Measurements from ENCODE around the gene GON7.
"Not testable (repeated sequence)": the region's sequence is repeated elsewhere in the genome, so short reads cannot be mapped to it uniquely, and the experiment has no call there.

Gene GON7

GRCh38 chr14:93186466-93186865, 20.4 kb downstream of the GON7 start:
- DNase-seq (ENCODE audit: extremely low spot score), result no peak

GRCh38 chr14:93185349-93185720, 21.5 kb downstream of the GON7 start:
- CTCF ChIA-PET, result interaction anchor here (0.8 to 3.9 kb wide), 7 partner anchors 8 to 233 kb away, joined by 3 to 35 read pairs (median 5); partner anchors contain the start of genes GON7 and UBR7
- POLR2A ChIA-PET, result interaction anchor here (0.9 to 1.5 kb wide), 5 partner anchors 9 to 363 kb away, joined by 3 to 9 read pairs (median 4); partner anchors contain the start of genes GON7 and UBR7
- TF ChIP-seq CTCF (IDR thresholded peaks at IDR 0.05; ENCODE audit: control extremely low read depth, extremely low read depth, low read depth, missing control alignments), result no peak
- DNase-seq (ENCODE audit: extremely low spot score), result peak; percentile 20

More at GRCh38 chr14:93186466-93186865, 20.4 kb downstream of the GON7 start:
- POLR2A ChIA-PET, result no interaction called here
- no peak for TF ChIP-seq CTCF (IDR thresholded peaks at IDR 0.05; ENCODE audit: control extremely low read depth, extremely low read depth, low read depth, missing control alignments)
- CTCF ChIA-PET, result interaction anchor here (0.9 to 3.9 kb wide), 6 partner anchors 9 to 73 kb away, joined by 3 to 35 read pairs (median 4); partner anchors contain the start of genes GON7 and UBR7

- CTCF ChIA-PET, result interaction anchor here (0.8 to 3.9 kb wide), 8 partner anchors 9 to 233 kb away, joined by 3 to 35 read pairs (median 4); partner anchors contain the start of genes GON7 and UBR7
- peak; percentile 27 for TF ChIP-seq CTCF (IDR thresholded peaks at IDR 0.05; ENCODE audit: control extremely low read depth, extremely low read depth, low read depth, missing control alignments)
- DNase-seq (ENCODE audit: extremely low spot score), result peak; percentile 94
- POLR2A ChIA-PET, result interaction anchor here (0.9 to 1.5 kb wide), 5 partner anchors 9 to 363 kb away, joined by 3 to 9 read pairs (median 4); partner anchors contain the start of genes GON7 and UBR7
These were observed 22.2 kb downstream of the GON7 start, which contains the start of the genes LYSET and MOAP1 for GRCh38 chr14:93184391-93185348. Gene LYSET (plus strand): TSS chr14:93185317. CDS start chr14:93185406, 89 bp downstream. Gene MOAP1 (minus strand): TSS chr14:93184897. CDS start chr14:93184242, 655 bp downstream.

GRCh38 chr14:93183596-93184317, 23.1 kb downstream of the GON7 start:
- POLR2A ChIA-PET, result no interaction called here

GRCh38 chr14:93175492-93175891, 31.4 kb downstream of the GON7 start:
- POLR2A ChIA-PET, result interaction anchor here (2.5 kb wide), 1 partner anchor 10 kb away, joined by 5 read pairs; the partner anchor contains the start of genes LYSET and MOAP1
- no peak for TF ChIP-seq CTCF (IDR thresholded peaks at IDR 0.05; ENCODE audit: control extremely low read depth, extremely low read depth, low read depth, missing control alignments)
- DNase-seq (ENCODE audit: extremely low spot score), result no peak
- CTCF ChIA-PET, result interaction anchor here (0.9 to 8.0 kb wide), 4 partner anchors 31 to 223 kb away, joined by 4 to 38 read pairs (median 14); partner anchors contain the start of genes GON7 and UBR7

More at GRCh38 chr14:93183596-93184317, 23.1 kb downstream of the GON7 start:
- CTCF ChIA-PET, result interaction anchor here (1.3 to 3.2 kb wide), 6 partner anchors 10 to 232 kb away, joined by 4 to 21 read pairs (median 8); partner anchors contain the start of genes GON7 and UBR7
- DNase-seq (ENCODE audit: extremely low spot score), result no peak
- TF ChIP-seq CTCF (IDR thresholded peaks at IDR 0.05; ENCODE audit: control extremely low read depth, extremely low read depth, low read depth, missing control alignments), result no peak

- ChIA-PET POLR2A (interaction anchor here (2.5 kb wide), 1 partner anchor 10 kb away, joined by 5 read pairs; the partner anchor contains the start of genes LYSET and MOAP1), CTCF (interaction anchor here (0.7 to 8.0 kb wide), 4 partner anchors 12 to 222 kb away, joined by 3 to 38 read pairs (median 14); partner anchors contain the start of genes GON7 and UBR7)
- not testable (repeated sequence) for DNase-seq (ENCODE audit: extremely low spot score)
These were observed 32.1 kb downstream of the GON7 start for GRCh38 chr14:93174731-93175130.
